H1 (cell line): ENCODE results near the gene PTPRG. TPM values are rescaled to one million over a fixed set of nuclear protein-coding genes. Genes with fewer than 3 reads are reported as not detected.

Experiments used
- CTCF ChIA-PET: fragments of 300-600 bp; sonication (Branson Sonifier 250); formaldehyde crosslinking; loops from one replicate; lab custom pipeline; 2021; ENCODE audit not compliant: partially characterized antibody; lab: Charles Lee
- POLR2A ChIA-PET: fragments of 300-600 bp; sonication (Branson Sonifier 250); formaldehyde crosslinking; loops from one replicate; lab custom pipeline; 2021; ENCODE audit warnings: inconsistent platforms; ENCODE audit not compliant: partially characterized antibody; lab: Charles Lee
- DNase-seq, 2 experiments: peaks; one replicate each; pipeline versions ENCODE4 v3.0.0 to v3.0.0-alpha.2; 2010 to 2022; ENCODE audit warnings: low spot score in 2 of 2, low read depth in 1 of 2, mixed read lengths in 1 of 2
- FAIRE-seq: peaks from 2 replicates; lab custom pipeline; 2011; peaks lifted over from hg19 to GRCh38; lab: Jason Lieb, UNC
- H2AFZ ChIP-seq: 2 replicates; pipeline ENCODE4 v1.8.1; 2012; ENCODE audit warnings: low read length, inconsistent platforms
- H2AK5ac ChIP-seq: 2 replicates; pipeline ENCODE4 v1.6.1; 2013; ENCODE audit warnings: low read depth, low read length
- H2BK120ac ChIP-seq: replicated peaks from 2 replicates; pipeline ENCODE3; 2013; ENCODE audit warnings: low read depth, low read length, inconsistent platforms
- H2BK12ac ChIP-seq: 2 replicates; pipeline ENCODE4 v1.6.1; 2013; ENCODE audit warnings: low read depth, low read length
- H2BK15ac ChIP-seq: 2 replicates; pipeline ENCODE4 v1.6.1; 2013; ENCODE audit warnings: low read length
- H2BK20ac ChIP-seq: 2 replicates; pipeline ENCODE4 v1.6.1; 2013; ENCODE audit warnings: low read length
- H2BK5ac ChIP-seq: 2 replicates; pipeline ENCODE4 v1.6.1; 2013; ENCODE audit warnings: low read depth, low read length
- H3K14ac ChIP-seq: 2 replicates; pipeline ENCODE4 v1.6.1; 2013; ENCODE audit warnings: inconsistent platforms; ENCODE audit not compliant: insufficient read length
- H3K18ac ChIP-seq: 2 replicates; pipeline ENCODE4 v1.6.1; 2013; ENCODE audit warnings: low read length; ENCODE audit errors: extremely low read depth
- H3K23ac ChIP-seq: 2 replicates; pipeline ENCODE4 v1.6.1; 2013; ENCODE audit warnings: inconsistent platforms; ENCODE audit not compliant: insufficient read length
- H3K23me2 ChIP-seq: 2 replicates; pipeline ENCODE4 v1.6.1; 2013; ENCODE audit warnings: low read depth, low read length
- H3K27ac ChIP-seq: 2 replicates; pipeline ENCODE4 v1.6.1; 2011; ENCODE audit warnings: low read depth, low read length, inconsistent platforms
- H3K27me3 ChIP-seq, 4 experiments: replicated peaks in 1 of 4; 1 replicate in 1 of 4; 2 replicates in 3 of 4; pipeline versions ENCODE4 v1.6.1 to v1.8.1; 2011 to 2013; ENCODE audit warnings: low read length in 3 of 4, mild to moderate bottlenecking in 3 of 4, inconsistent platforms in 2 of 4, mixed read lengths in 2 of 4, moderate library complexity in 1 of 4; ENCODE audit not compliant: control insufficient read depth in 3 of 4, insufficient read depth in 3 of 4; ENCODE audit errors: extremely low read depth in 1 of 4
- H3K36me3 ChIP-seq, 4 experiments: 2 replicates each; pipeline versions ENCODE4 v1.6.1 to v1.8.1; 2011 to 2013; ENCODE audit warnings: mild to moderate bottlenecking in 4 of 4, low read length in 3 of 4, moderate library complexity in 2 of 4, control low read depth in 1 of 4, inconsistent platforms in 1 of 4; ENCODE audit not compliant: insufficient read depth in 4 of 4, control insufficient read depth in 2 of 4
- H3K4ac ChIP-seq: replicated peaks from 2 replicates; pipeline ENCODE3; 2013; ENCODE audit warnings: low read length, low read depth, mixed read lengths, inconsistent platforms; ENCODE audit not compliant: insufficient read length
- H3K4me1 ChIP-seq, 4 experiments: replicated peaks in 1 of 4; 1 replicate in 1 of 4; 2 replicates in 3 of 4; pipeline versions ENCODE4 v1.6.1 to v1.8.1; 2011 to 2013; ENCODE audit warnings: low read length in 3 of 4, inconsistent platforms in 2 of 4, mixed read lengths in 1 of 4; ENCODE audit not compliant: insufficient read depth in 4 of 4, control insufficient read depth in 3 of 4
- H3K4me2 ChIP-seq, 2 experiments: 2 replicates each; pipeline versions ENCODE4 v1.6.1 to v1.8.1; 2011 to 2013; ENCODE audit warnings: low read depth in 2 of 2, low read length in 2 of 2, control low read depth in 1 of 2, inconsistent platforms in 1 of 2, mild to moderate bottlenecking in 1 of 2; ENCODE audit not compliant: insufficient read depth in 1 of 2
- H3K4me3 ChIP-seq, 4 experiments: fragments of 200-600, 300-600 bp in 1 of 4; sonication (generic), shearing (Covaris generic), sonication (Bioruptor Twin) in 1 of 4; 2 replicates each; pipeline versions ENCODE4 v1.5.1 to v1.8.1; 2011 to 2016; ENCODE audit warnings: low read length in 4 of 4, low read depth in 3 of 4, control low read depth in 2 of 4, inconsistent platforms in 2 of 4, mild to moderate bottlenecking in 2 of 4, mixed read lengths in 1 of 4, moderate library complexity in 1 of 4; ENCODE audit not compliant: insufficient read depth in 2 of 4; ENCODE audit errors: extremely low read depth in 1 of 4
- H3K56ac ChIP-seq: replicated peaks from 2 replicates; pipeline ENCODE3; 2013; ENCODE audit warnings: low read depth, mild to moderate bottlenecking, mixed read lengths, low read length, inconsistent platforms; ENCODE audit not compliant: insufficient read length
- H3K79me1 ChIP-seq: 2 replicates; pipeline ENCODE4 v1.6.1; 2013; ENCODE audit warnings: low read depth, low read length, control low read depth
- H3K79me2 ChIP-seq, 2 experiments: 2 replicates each; pipeline versions ENCODE4 v1.6.1 to v1.8.1; 2012 to 2013; ENCODE audit warnings: low read length in 2 of 2, mild to moderate bottlenecking in 2 of 2, inconsistent platforms in 1 of 2; ENCODE audit not compliant: insufficient read depth in 2 of 2, control insufficient read depth in 1 of 2
- H3K9ac ChIP-seq, 4 experiments: replicated peaks in 1 of 4; 1 replicate in 1 of 4; 2 replicates in 3 of 4; pipeline versions ENCODE4 v1.6.1 to v1.8.1; 2011 to 2013; ENCODE audit warnings: low read depth in 3 of 4, low read length in 3 of 4, control low read depth in 2 of 4, mild to moderate bottlenecking in 2 of 4, moderate library complexity in 2 of 4, inconsistent platforms in 1 of 4; ENCODE audit errors: extremely low read depth in 1 of 4
- H3K9me3 ChIP-seq, 2 experiments: 2 replicates each; pipeline versions ENCODE4 v1.6.1 to v1.8.1; 2012 to 2013; ENCODE audit warnings: mild to moderate bottlenecking in 2 of 2, moderate library complexity in 2 of 2, control low read depth in 1 of 2, inconsistent platforms in 1 of 2, low read depth in 1 of 2, low read length in 1 of 2, mixed read lengths in 1 of 2; ENCODE audit not compliant: insufficient read depth in 2 of 2
- H4K20me1 ChIP-seq, 2 experiments: replicated peaks in 1 of 2; 2 replicates each; pipeline versions ENCODE3 to v1.8.1; 2011 to 2013; ENCODE audit warnings: inconsistent platforms in 2 of 2, low read length in 2 of 2, mild to moderate bottlenecking in 1 of 2; ENCODE audit not compliant: insufficient read depth in 2 of 2, control insufficient read depth in 1 of 2
- H4K5ac ChIP-seq: 2 replicates; pipeline ENCODE4 v1.6.1; 2013; ENCODE audit warnings: low read length, low read depth, mixed read lengths, inconsistent platforms; ENCODE audit not compliant: insufficient read length
- H4K8ac ChIP-seq: 2 replicates; pipeline ENCODE4 v1.8.0; 2013; ENCODE audit warnings: mild to moderate bottlenecking, moderate library complexity, low read length, inconsistent platforms; ENCODE audit not compliant: insufficient read depth; ENCODE audit errors: extremely low read depth
- H4K91ac ChIP-seq: replicated peaks from 2 replicates; pipeline ENCODE3; 2013; ENCODE audit warnings: low read length, mixed read lengths, inconsistent platforms; ENCODE audit not compliant: insufficient read length
- EGR1 ChIP-seq: IDR thresholded peaks from 2 replicates; pipeline ENCODE4 v1.6.1; 2011; ENCODE audit warnings: low read depth, low read length, borderline replicate concordance
- EP300 ChIP-seq, 2 experiments: IDR thresholded peaks; 1 replicate in 1 of 2; 2 replicates in 1 of 2; pipeline ENCODE4 v1.6.1; 2011 to 2012; ENCODE audit warnings: low read depth in 2 of 2, low read length in 2 of 2, mild to moderate bottlenecking in 2 of 2, borderline replicate concordance in 1 of 2, inconsistent platforms in 1 of 2, moderate library complexity in 1 of 2
- EZH2 ChIP-seq: fragments of 200-600 bp; sonication (generic); IDR thresholded peaks from 2 replicates; pipeline ENCODE4 v1.7.1; 2012; ENCODE audit warnings: low read depth, mild to moderate bottlenecking, moderate library complexity, low read length, inconsistent platforms; ENCODE audit not compliant: severe bottlenecking
- HDAC6 ChIP-seq: IDR thresholded peaks from one replicate; pipeline ENCODE4 v1.7.1; 2012; ENCODE audit warnings: low read depth, mild to moderate bottlenecking, inconsistent platforms, low read length, moderate library complexity
- KDM4A ChIP-seq: IDR thresholded peaks from one replicate; pipeline ENCODE4 v1.7.1; 2012; ENCODE audit warnings: low read depth, mild to moderate bottlenecking, moderate library complexity, low read length, inconsistent platforms; ENCODE audit not compliant: severe bottlenecking
- RNF2 ChIP-seq: fragments of 200-900, 300-1000 bp; sonication (generic); IDR thresholded peaks from 2 replicates; pipeline ENCODE4 v1.7.1; 2016; ENCODE audit warnings: borderline replicate concordance, low read depth, mild to moderate bottlenecking, antibody characterized with exemption, low read length; ENCODE audit not compliant: poor library complexity, severe bottlenecking; ENCODE audit errors: missing control alignments
- RXRA ChIP-seq: IDR thresholded peaks from 2 replicates; pipeline ENCODE4 v1.6.1; 2011; ENCODE audit warnings: low read depth, mild to moderate bottlenecking, low read length, moderate library complexity; ENCODE audit not compliant: insufficient read depth
- SAP30 ChIP-seq: fragments of 300-600 bp; sonication (generic); IDR thresholded peaks from 2 replicates; pipeline ENCODE4 v1.7.1; 2012; ENCODE audit warnings: low read length, moderate library complexity, mild to moderate bottlenecking, inconsistent platforms; ENCODE audit not compliant: insufficient read depth, insufficient replicate concordance
- WGBS, 2 experiments: shearing (Covaris generic) in 1 of 2; methylation state at CpG; one replicate each; pipeline versions ENCODE4 v1.1.6 to v1.1.7; 2013 to 2015; ENCODE audit warnings: low lambda C conversion rate in 2 of 2, mixed read lengths in 2 of 2, inconsistent platforms in 1 of 2, low coverage in 1 of 2, missing lambda C conversion rate in 1 of 2; ENCODE audit not compliant: insufficient replicate concordance in 2 of 2, insufficient coverage in 1 of 2, insufficient read length in 1 of 2; ENCODE audit errors: extremely low coverage in 1 of 2, missing lambda C conversion rate in 1 of 2; 5-methylcytosine and 5-hydroxymethylcytosine counted together
- polyA plus RNA-seq, 7 experiments: library from polyadenylated mRNA; depleted of rRNA in 3 of 7; stranded (reverse) in 5 of 7; unstranded in 2 of 7; fragments of >200 nt in 5 of 7; fragments of 200-250 nt in 2 of 7; gene quantifications; 1 replicate in 5 of 7; 2 replicates in 1 of 7; 4 replicates in 1 of 7; pipeline versions ENCODE4 v1.2.1 to v1.2.3, GENCODE V29; 2011 to 2013; ENCODE audit warnings: missing spikeins in 2 of 7, mixed read lengths in 2 of 7
- total RNA-seq: library from RNA; stranded (reverse); fragmentation: NEBNext Ultra II Directional; extraction: Animal tissue kit (Norgen Biotek cat#: 25700); gene quantifications from 2 replicates; pipeline ENCODE4 v1.2.1, GENCODE V29; 2021
- TF ChIP-seq, protein P1 (sequence below), 3 experiments: IDR thresholded peaks; 1 replicate in 2 of 3; 2 replicates in 1 of 3; pipeline versions ENCODE4 v1.5.1 to v1.6.1; 2011; ENCODE audit warnings: low read length in 3 of 3, mild to moderate bottlenecking in 3 of 3, inconsistent platforms in 2 of 3, low read depth in 1 of 3, moderate library complexity in 1 of 3; ENCODE audit not compliant: insufficient read depth in 1 of 3; ENCODE audit errors: control extremely low read depth in 1 of 3
- TF ChIP-seq, protein P2 (sequence below): IDR thresholded peaks from 2 replicates; pipeline ENCODE4 v1.6.1; 2012; ENCODE audit warnings: inconsistent platforms

The PTPRG gene
- total and polyA plus RNA-seq, 2 of the 8 experiments (the other 6 are each of a cell fraction or from before 2014, with no cell fraction given), result 23.3 to 96.2 TPM

DNA sequence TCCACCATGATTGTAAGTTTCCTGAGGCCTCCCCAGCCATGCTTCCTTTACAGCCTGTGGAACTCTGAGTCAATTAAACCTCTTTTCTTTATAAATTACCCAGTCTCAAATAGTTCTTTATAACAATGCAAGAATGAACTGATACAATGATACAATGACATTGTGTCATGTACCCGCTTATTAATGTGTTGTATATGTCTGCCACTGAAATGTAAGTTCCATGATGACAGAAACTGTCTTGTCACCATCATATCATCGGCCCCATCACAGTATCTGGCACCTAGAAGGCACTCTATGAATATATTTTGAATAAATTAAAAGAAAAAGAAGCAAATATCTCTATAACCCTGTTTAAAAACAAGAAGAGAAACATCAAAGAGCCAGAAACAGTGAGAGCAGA, 782.4 kb downstream of the PTPRG start:
- no peaks in the 10 kb centered on the region for H3K36me3 ChIP-seq
- H3K27ac ChIP-seq, result no peak overlapping the region
- no peaks in the 10 kb centered on the region for H3K79me1 ChIP-seq
- H3K9me3 ChIP-seq, result no peaks in the 10 kb centered on the region
- H2AK5ac ChIP-seq, result no peak overlapping the region
- no peak overlapping the region for H3K23ac ChIP-seq
- no peaks in the 10 kb centered on the region for H3K79me2 ChIP-seq
- FAIRE-seq, result no peak
- 87% methylated on average over 2 of the region's 2 CpGs; no CpG with 5 or more reads in 1 of the 2 experiments for WGBS, 2 experiments
- H3K9ac ChIP-seq, result no peak overlapping the region
- no peaks in the 10 kb centered on the region for H3K23me2 ChIP-seq
- no peak overlapping the region for H3K4me2 ChIP-seq
- no peak overlapping the region for H2BK20ac ChIP-seq
- no peak for DNase-seq
- no peak overlapping the region for H2BK15ac ChIP-seq
- H2BK5ac ChIP-seq, result no peak overlapping the region
- H3K4me1 ChIP-seq, result no peaks in the 10 kb centered on the region
- no peak overlapping the region for H3K18ac ChIP-seq
- H4K8ac ChIP-seq, result no peak overlapping the region
- ChIA-PET CTCF (no interaction called here), POLR2A (no interaction called here)
- no peaks in the 10 kb centered on the region for H3K27me3 ChIP-seq
- H2BK12ac ChIP-seq, result no peak overlapping the region
- no peak overlapping the region for H3K56ac ChIP-seq
- H4K5ac ChIP-seq, result no peak overlapping the region
- no peak overlapping the region for H4K91ac ChIP-seq
- H3K4me3 ChIP-seq, result no peak overlapping the region
- no peaks in the 10 kb centered on the region for H4K20me1 ChIP-seq
- no peak overlapping the region for H2AFZ ChIP-seq
- H2BK120ac ChIP-seq, result no peak overlapping the region
- no peak overlapping the region for H3K14ac ChIP-seq
- H3K4ac ChIP-seq, result no peak overlapping the region
- TF ChIP-seq EP300 (IDR thresholded peaks at IDR 0.05; ENCODE audit: borderline replicate concordance in 1 of 2, low read depth in 2 of 2, low read length in 2 of 2) (no peak), KDM4A (no peak), SAP30 (no peak), EZH2 (no peak), HDAC6 (no peak), RXRA (no peak), EGR1 (no peak), RNF2 (no peak)
- TF ChIP-seq, protein P1, sequence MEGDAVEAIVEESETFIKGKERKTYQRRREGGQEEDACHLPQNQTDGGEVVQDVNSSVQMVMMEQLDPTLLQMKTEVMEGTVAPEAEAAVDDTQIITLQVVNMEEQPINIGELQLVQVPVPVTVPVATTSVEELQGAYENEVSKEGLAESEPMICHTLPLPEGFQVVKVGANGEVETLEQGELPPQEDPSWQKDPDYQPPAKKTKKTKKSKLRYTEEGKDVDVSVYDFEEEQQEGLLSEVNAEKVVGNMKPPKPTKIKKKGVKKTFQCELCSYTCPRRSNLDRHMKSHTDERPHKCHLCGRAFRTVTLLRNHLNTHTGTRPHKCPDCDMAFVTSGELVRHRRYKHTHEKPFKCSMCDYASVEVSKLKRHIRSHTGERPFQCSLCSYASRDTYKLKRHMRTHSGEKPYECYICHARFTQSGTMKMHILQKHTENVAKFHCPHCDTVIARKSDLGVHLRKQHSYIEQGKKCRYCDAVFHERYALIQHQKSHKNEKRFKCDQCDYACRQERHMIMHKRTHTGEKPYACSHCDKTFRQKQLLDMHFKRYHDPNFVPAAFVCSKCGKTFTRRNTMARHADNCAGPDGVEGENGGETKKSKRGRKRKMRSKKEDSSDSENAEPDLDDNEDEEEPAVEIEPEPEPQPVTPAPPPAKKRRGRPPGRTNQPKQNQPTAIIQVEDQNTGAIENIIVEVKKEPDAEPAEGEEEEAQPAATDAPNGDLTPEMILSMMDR (IDR thresholded peaks at IDR 0.05; ENCODE audit: control extremely low read depth in 1 of 3, insufficient read depth in 1 of 3, low read depth in 1 of 3, low read length in 3 of 3), result no peak
- TF ChIP-seq, protein P2, sequence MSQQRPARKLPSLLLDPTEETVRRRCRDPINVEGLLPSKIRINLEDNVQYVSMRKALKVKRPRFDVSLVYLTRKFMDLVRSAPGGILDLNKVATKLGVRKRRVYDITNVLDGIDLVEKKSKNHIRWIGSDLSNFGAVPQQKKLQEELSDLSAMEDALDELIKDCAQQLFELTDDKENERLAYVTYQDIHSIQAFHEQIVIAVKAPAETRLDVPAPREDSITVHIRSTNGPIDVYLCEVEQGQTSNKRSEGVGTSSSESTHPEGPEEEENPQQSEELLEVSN, result no peak
